Posterior vena cava (tissue), 2 donors: ENCODE measurements around the gene TMEM95. TPM values are rescaled to one million over a fixed set of nuclear protein-coding genes. Genes with fewer than 3 reads are reported as not detected.

Experiments used
- DNase-seq: peaks from one replicate; pipeline ENCODE4 v3.0.0-alpha.2; 2020; ENCODE audit warnings: low spot score
- intact Hi-C, 2 donors: fragments of 100-400 bp; cut with DNase I; formaldehyde crosslinking; loops; one replicate each; pipeline versions ENCODE4 v1.14.1 to v1.14.2; 2022 to 2023
- long read RNA-seq, 2 donors: library from polyadenylated mRNA; unstranded; transcript quantifications; one replicate each; pipeline ENCODE4 v2.0.0, GENCODE V29; 2020 to 2021
- total RNA-seq, 2 donors: library from RNA; stranded (reverse); fragmentation: NEBNext Ultra II Directional; extraction: Animal tissue kit (Norgen Biotek cat#: 25700); gene quantifications; one replicate each; pipeline ENCODE4 v1.2.1, GENCODE V29; 2021
- donor health status: DM: yes; HTN: yes; CAD: no.
- donor health status: DM: yes; HTN: yes; CAD: no.

Gene TMEM95, protein sequence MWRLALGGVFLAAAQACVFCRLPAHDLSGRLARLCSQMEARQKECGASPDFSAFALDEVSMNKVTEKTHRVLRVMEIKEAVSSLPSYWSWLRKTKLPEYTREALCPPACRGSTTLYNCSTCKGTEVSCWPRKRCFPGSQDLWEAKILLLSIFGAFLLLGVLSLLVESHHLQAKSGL
- total RNA-seq, result not detected
- long read RNA-seq, donor 1, result 0 reads
- long read RNA-seq, donor 2, result 0 reads

DNA sequence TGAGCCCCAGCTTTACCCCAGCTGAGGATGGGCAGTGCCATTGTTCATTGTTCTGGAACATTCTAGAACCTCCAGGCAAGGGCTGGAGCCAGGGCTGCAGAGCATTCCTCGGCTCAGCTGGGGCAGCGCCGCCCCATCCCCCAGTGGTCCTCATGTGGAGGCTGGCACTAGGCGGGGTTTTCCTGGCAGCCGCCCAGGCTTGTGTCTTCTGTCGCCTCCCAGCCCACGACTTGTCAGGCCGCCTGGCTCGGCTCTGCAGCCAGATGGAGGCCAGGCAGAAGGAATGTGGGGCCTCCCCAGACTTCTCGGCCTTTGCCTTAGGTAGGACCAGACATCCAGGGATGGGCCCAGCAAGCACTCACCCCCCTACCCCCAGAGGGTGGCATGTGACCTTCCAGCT, at the start of gene TMEM95:
Gene TMEM95, plus strand, starts transcription at position 104 of the 400 bp plus-strand sequence. Its CDS starts 49 bp downstream, at position 153.
- intact Hi-C loops, result loop anchor here in 1 of 2 donors (5.0 to 10.0 kb wide), 3 partner anchors 80 to 210 kb away; partner anchors contain the start of genes FGF11, SENP3 and TMEM102

DNA sequence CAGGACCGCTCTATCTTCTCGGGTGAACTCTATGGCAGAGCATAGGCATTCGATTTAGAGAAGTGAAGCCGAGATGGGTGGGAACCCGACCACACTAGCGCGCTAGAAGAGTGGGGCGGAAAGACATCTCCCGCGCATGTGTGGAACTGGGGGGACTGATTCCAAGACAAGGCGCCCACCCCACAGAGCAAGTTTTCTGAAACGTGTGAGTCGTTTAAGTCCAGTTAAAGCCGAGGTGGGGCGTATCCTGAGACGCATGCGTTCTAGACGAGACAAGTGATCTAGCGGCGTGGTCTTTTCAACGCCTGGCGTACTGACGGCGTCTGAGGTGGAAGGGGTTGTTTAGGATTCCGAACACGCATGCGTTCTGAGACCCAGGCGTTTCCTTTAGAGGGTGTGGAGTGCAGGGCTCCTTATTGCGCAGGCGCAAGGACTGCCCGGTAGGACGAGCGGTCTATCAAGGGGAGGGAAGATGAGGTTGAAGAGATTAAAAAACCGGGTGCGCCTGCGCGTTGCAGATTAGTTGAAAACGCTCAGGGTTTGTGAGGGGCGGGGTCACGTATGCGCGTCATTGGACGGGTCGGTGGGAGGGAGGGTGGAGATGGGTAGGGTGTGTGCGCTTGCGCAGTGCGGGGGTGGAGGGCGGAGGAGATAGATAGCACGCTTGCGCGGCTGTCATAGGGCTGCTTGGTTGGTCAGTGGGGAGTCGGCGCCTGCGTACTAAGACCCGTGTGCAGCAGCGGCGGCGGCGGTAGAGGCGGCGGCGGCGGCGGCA, 47.9 kb upstream of the TMEM95 start, which contains the start of gene EIF5A:
Gene EIF5A, plus strand, starts transcription at position 718 of the 775 bp plus-strand sequence. CDS start 2,008 bp downstream, outside the sequence.
- peak; percentile 100 for DNase-seq
- intact Hi-C loops, result no loop called here

More for the DNA sequence above, at the start of gene TMEM95:
- DNase-seq, result no peak

DNA sequence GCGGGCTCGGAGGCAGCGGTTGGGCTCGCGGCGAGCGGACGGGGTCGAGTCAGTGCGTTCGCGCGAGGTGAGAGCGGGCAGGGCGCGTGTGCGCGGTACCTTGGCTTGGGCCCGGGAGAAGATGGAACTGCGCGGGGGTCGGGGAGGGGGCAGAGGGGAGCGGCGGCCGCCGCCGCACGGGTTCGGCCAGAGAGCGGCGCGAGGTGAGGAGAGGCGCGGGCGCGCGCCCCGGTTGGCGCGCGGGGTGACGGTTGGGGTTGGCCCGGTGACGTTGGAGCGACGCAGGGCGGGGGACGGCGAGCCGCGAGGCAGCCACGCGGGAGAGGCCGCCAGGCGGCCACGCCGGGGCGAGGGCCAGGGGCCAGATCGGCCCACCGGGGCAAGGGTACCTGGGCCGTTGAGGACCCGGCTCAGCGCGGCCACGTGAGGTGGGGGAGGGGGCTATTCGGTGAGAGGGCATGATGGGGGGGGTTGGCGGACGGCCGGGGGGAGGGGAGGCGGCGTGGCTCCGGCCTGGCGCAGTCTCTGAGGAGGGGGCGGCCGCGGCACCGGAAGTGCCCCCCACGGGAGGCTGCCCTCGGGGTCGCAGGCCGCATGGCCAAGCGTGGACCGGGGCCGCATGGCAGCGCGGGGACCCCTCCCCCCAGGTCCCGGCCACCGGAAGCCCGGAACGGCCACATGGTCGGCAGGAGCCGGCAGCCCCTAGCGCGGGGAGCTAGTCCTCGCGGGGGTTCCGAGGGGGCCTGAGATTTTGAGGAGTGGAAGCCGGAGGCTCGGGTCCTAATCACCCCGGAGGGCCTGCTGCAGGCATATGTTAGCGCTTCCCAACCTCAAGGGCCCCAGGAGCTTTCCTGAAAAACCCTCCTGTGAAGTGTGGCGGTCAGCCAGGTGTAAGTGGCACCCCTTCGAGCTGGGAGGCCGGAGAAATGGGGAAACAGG, 47.0 kb upstream of the TMEM95 start:
- intact Hi-C loops, result no loop called here
- peak; percentile 92 for DNase-seq

DNA sequence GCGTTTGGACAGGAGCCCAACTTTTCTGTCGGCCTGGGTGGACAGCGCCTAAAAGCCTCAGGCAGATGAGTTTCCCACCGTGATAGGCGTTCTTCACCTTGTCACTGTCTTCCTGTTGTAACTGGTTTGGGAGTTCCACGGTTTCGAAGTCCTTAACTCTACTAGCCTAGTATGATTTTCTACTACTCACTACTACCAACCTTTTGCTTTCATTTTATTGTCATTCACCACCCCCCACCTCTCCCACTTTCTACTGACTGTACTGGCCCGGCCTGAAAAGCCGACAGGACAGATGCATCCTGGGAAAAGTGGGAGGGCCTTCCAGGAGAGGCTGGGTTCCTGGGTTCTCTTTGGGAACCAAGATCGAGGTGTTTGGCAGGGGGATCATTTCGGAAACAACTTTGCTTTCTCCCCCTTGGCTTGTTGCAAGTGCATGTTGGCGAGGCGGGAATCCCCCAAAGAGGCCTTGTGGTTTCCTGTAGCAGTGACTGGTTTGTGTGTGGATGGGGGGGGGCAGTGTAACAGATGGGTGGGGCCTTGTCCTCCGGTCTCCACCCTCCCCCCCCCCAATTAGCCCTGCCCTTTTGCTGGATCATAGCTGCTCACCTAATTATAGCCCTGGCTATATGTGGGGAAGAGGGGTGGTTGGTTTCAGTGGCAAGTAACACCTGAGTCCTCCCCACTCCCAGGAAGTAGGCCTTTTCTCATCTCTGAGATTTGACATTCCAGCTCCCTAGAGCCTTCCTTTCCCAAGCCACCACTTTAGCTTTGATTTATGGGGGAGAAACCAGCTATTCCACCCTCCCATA, 46.1 kb upstream of the TMEM95 start:
- no peak for DNase-seq
- intact Hi-C loops, result no loop called here

DNA sequence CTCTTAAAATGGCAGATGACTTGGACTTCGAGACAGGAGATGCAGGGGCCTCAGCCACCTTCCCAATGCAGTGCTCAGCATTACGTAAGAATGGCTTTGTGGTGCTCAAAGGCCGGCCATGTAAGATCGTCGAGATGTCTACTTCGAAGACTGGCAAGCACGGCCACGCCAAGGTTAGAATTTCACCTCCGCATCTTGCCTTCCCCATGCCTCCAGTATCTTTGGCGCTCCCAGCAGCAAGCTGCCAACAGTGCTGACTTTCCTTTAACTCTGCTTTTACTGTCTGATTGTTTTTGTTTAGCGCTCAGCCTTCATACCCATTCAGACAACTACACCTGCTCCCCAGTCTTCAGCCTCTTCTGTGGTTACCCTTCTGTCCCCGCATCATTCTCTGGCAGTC, 45.3 kb upstream of the TMEM95 start:
- no peak for DNase-seq
- intact Hi-C loops, result no loop called here

DNA sequence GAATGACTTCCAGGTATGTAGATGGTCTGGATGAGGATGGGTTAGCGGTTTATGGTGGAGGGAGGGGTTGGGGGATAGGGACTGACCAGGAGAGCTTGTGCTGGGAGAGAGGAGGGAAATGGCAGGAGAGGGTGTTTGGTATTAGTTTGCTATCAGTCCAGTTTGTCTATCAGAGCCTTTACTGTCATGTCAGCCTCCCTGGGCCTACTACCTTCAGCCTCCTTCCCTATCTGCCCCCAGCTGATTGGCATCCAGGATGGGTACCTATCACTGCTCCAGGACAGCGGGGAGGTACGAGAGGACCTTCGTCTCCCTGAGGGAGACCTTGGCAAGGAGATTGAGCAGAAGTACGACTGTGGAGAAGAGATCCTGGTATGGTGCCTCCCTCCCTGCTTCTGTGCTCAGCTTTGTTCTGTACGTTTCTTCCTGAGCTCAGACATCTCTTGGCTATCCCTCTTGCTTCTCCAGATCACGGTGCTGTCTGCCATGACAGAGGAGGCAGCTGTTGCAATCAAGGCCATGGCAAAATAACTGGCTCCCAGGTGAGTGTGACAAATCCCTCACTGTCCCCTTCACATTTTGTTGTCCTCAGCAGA, 43.7 kb upstream of the TMEM95 start:
- no peak for DNase-seq
- intact Hi-C loops, result no loop called here

DNA sequence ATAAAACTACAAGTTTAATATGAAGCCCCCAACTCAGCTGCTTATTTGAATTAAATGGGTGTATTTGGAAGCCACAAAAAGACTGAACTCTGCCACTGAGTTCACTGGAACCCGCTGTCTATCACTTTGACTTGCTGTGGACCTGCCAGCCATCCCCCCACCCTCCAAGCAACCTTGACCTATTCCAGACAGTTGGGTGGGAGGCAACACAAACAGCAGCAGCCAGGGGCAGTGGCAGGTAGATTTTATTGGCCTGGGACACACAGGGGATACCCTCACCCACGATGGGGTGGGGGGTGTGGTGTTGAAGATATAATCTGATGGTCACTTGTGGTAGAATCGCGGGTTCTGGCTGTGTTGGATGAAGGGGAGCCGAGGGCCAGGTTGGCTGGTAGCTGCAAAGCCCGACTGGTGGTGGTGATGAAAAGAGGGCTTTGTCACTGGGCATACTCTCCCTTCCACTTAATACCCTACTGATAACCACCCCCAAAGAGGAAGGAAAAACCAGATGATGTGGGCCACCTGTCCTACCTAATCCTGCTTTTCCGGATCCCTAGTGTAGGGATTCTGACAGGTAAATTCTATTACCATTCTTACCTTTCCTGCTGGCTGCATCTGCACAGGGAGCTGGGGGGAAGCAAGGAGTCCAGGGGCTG, 42.4 kb upstream of the TMEM95 start:
- DNase-seq, result no peak
- intact Hi-C loops, result no loop called here

DNA sequence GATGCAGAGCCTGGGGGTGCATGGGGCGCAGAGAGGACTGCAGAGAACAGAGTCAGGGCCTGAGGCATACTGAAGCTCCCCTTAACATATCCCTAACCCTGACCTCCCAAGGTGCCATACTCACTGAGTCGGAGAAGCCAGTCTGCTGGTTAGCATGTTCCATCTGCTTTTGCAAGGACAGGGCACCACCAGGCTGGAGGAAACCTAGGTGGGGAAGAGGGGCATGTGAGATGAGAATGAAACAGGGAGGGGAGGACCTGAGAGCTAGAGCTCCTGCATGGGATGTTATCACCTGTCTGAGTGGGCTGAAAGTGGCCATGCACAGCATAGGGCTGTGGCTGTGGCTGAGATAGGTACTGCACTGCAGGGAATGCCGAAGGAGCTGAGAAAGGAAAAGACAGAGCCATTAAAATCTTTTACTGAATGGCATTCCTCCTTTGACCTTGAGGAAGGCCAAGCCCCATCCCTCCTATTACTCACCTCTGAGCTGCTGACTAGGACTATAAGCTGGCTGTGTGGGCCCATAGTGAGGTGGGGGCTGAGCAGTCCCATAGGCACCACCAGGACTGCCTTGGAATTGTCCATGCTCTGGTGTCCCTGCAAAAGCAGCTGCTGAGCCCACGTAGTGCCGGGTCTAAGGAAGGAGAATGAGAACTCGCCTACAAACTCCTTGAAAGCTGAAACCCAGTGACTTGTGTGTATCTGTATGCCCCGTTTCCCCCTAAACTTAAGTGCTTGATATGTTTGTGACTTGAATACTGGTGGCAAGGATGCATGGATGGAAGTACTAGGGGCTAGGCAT, 41.7 kb upstream of the TMEM95 start:
- no peak for DNase-seq
- intact Hi-C loops, result no loop called here

DNA sequence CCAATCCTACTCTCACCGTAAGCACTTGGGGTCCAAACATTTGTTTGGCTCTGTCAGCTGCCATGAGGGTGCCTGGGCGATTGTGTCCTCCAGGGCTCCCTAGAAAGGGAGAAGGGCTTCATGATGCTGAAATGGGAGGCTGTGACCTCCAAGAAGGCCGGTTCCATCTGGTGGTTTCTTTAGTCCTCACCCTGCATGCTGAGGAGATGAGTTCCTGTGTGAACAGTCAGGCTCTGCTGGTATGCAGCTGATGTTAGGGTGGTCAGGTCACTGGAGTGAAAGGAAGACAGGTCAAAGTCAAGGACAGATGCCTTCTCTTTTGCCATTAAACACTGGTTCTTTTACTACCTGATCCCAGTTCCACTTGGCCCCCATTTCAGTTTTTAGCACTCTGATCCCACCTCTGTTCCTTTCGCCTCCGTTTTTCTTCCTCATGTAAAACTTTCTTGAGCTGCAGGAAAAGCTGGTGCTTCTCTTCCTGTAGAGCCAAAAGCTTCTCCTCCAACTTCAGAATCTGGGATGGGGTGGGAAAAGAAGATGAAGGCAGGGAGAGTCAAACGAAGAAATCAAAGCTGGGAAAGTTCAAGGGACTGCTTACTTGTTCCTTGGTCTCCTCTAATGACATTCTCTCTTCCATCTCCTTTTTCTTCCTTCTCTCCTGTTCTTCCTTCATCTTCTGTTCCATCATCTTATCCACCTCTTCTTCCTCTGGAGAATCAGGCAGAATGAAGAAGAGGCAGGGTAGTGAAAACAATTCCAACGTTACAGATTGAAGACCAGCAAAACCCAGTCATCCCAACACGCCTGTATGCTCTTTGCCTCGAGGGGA, 40.9 kb upstream of the TMEM95 start:
- intact Hi-C loops, result no loop called here
- DNase-seq, result no peak

DNA sequence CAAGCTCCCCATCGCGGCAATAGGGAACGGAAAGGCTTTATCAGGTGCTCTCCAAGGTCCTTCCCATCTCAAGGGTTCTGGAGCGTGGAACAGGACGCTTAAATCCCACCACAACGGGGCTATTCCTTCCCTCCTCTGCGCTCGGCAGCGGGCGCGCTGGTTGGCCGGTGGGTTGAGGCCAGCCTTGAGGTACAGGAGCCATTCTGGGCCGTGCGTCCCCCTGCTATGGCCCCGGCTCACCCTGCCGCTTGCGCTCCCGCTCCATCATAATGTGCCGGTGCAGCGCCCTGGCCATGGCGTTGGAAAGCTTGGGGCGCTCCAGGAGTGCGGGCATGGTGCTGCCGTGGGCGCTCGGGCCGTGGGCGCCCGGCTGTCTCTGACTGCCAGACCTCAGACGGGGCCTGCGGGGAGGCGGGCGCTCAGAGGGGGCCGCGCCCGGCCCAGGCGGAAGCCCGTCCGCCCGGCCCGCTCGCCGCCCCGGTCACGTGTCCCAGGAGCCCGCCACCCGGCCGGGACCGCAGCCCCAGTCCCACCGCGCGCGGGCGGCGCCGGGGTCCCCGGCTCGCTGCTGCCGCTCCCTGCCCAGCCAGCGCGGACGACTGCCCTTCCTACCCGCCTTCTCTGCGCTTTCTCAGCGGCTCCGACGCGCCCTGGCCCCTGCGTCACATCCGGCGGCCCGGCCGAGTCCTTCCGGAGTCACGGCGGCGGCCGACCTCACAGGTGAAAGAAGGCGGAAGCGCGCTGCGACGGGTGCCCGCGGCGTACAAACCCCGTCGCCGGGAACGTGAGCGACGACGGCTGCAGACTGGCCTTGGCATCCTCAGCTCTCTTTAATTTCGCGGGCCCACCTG, 40.0 kb upstream of the TMEM95 start, which contains the start of gene GPS2:
Gene GPS2, minus strand, starts transcription at position 642 of the 851 bp plus-strand sequence. Its CDS starts 308 bp downstream, at position 334.
- peak; percentile 98 for DNase-seq
- intact Hi-C loops, result no loop called here

DNA sequence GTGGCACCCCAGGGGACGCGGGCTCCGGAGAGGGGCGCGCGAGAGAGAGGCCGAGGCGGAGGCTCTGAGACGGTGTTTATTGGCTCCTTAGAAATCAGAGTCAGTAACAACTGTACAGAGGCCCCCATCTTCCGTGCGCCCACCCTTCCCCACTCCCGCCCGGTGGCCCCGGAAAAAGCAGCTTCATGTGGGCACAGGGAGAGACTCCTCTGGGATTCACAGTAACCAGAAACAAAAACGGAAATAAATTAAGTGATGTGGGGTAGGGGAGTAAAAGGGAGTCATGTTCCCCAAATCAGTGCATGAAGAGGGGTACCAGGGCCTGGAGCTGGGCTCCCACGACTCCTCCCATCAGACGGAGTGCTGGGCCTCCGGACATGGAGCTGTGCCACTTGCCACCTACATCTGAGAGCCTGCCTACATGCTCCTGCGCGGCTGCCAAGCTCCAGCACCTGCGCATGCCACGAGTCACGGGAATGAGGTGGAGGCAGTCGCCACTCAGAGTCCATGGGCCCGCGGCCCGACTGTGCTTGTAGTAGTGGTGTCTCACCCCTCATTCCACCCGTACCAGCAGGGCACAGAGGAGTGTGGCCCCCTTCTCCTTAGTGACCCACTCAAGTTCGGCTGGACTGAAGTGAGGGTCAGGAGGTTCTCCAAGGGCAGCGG, 39.3 kb upstream of the TMEM95 start:
- intact Hi-C loops, result no loop called here
- DNase-seq, result no peak

DNA sequence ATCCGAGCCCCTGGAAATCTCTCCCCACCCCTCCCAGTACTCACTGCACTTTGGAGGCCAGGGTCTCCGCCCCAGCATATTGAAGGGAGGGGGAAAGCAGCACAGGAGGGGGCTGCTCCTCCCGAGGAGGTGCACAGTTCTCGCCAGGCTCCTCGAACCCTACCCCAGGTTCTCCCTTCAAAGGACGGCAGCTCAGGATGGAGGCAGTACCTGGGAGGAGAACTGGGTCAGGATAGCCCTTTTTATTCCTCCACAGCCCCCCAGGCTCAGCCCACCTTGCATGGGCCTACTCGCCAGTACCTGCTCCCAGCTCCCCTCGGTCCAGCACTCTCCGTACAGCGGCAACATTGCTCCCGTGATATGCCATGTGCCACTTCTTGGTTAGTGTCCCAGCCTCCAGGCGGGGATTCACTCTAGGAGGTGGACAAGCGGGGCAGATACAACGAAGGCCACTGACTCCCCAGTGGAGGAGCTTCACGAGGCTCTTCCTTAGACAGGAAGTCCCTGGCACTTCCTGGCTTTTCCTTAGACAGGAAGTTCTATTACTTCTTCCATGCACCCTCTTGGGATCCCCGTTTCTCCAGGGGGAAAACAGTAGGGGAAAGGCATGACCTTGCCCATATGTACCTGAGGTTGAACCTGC, 37.7 kb upstream of the TMEM95 start:
- intact Hi-C loops, result no loop called here
- DNase-seq, result no peak

DNA sequence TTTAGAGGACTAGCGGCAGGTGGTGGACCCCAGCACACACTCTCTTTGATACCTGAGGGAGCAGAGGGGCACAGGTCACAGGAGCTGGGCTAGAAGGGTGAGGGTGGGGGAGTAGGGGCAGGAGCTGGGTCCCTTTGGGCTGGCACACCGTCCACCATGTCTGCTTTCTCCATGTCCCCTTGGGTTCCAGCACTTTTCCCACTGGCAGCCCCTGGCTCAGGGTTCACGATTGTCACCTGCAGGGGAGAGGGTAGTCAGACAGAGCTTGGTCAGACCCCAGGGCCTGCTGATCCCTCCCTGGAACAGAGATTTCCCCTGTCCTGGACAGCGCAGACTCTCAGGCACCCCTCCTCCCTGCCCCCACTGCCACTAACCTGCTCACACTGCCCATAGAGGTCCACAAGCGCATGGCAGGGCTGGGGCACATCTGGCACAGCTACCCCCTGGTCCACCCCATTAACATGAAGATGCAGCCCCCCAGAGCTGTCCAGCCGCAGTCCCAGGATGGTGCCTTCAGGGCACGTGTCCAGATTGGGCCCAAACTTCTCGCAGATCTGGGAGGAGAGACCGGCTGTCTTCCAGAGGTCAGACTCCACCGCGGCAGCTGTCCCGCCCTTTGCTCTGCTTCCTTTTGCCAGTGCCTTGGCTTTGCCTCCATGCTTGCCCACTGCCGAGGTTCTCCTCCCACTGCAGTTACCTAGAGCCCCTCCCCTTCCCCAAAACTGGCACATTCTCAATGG, 36.7 kb upstream of the TMEM95 start:
- intact Hi-C loops, result no loop called here
- DNase-seq, result no peak

DNA sequence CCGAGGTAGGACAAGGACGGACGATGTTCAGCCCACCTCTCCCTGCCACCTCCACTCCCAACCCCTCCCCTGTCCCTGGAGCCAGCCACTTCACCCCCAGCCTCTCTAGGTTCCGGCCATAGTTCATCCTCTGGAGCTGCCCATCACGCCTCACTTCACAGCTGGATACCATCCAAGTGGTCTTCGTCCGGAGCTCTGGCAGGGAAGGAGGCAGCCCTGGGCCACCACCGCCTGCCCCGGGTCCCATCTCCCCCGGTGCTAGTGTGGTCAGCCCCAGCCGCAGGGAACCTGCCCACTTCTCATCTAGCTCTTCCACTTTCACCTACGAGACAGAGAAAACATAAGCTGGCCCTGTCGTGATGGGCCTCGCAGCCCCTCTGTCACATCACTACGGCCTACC, 33.5 kb upstream of the TMEM95 start:
- no peak for DNase-seq
- intact Hi-C loops, result no loop called here
